Rectal smooth muscle tissue (tissue), 1 donor: Measurements from ENCODE around the gene PRRG2.
"Not testable (repeated sequence)": the region's sequence is repeated elsewhere in the genome, so short reads cannot be mapped to it uniquely, and the experiment has no call there.

Source experiments
- H3K27ac ChIP-seq: one replicate; pipeline ENCODE4 v1.7.0; 2013; ENCODE audit warnings: low read depth, low read length, inconsistent platforms
- H3K27me3 ChIP-seq: one replicate; pipeline ENCODE4 v1.7.0; 2013; ENCODE audit warnings: low read length; ENCODE audit not compliant: control insufficient read depth, insufficient read depth
- H3K36me3 ChIP-seq: one replicate; pipeline ENCODE4 v1.7.0; 2013; ENCODE audit warnings: low read length; ENCODE audit not compliant: control insufficient read depth, insufficient read depth
- H3K4me1 ChIP-seq: one replicate; pipeline ENCODE4 v1.7.0; 2013; ENCODE audit warnings: low read length; ENCODE audit not compliant: control insufficient read depth, insufficient read depth
- H3K4me3 ChIP-seq: one replicate; pipeline ENCODE4 v1.7.0; 2013; ENCODE audit warnings: low read length
- H3K9ac ChIP-seq: one replicate; pipeline ENCODE4 v1.7.0; 2013; ENCODE audit warnings: low read length

The PRRG2 gene

GRCh38 chr19:49605605-49606004 is 24.5 kb downstream of the PRRG2 start:
- Histone ChIP-seq H3K36me3 (peaks cover 30% of the 10 kb centered on the region), H3K27ac (no peak overlapping the region), H3K27me3 (no peaks in the 10 kb centered on the region), H3K9ac (no peak overlapping the region), H3K4me1 (no peaks in the 10 kb centered on the region), H3K4me3 (no peak overlapping the region)

- Histone ChIP-seq H3K27me3 (no peaks in the 10 kb centered on the region), H3K36me3 (peaks cover 16% of the 10 kb centered on the region), H3K9ac (no peak overlapping the region), H3K4me3 (no peak overlapping the region), H3K27ac (no peak overlapping the region), H3K4me1 (no peaks in the 10 kb centered on the region)
Observed at GRCh38 chr19:49609499-49610092, 28.5 kb downstream of the PRRG2 start.

GRCh38 chr19:49613374-49613773 is 32.3 kb downstream of the PRRG2 start:
- Histone ChIP-seq H3K27ac (no peak overlapping the region), H3K4me3 (no peak overlapping the region), H3K9ac (no peak overlapping the region), H3K36me3 (peaks cover 42% of the 10 kb centered on the region), H3K4me1 (no peaks in the 10 kb centered on the region), H3K27me3 (no peaks in the 10 kb centered on the region)

- Histone ChIP-seq H3K4me1 (no peaks in the 10 kb centered on the region), H3K36me3 (peaks cover 41% of the 10 kb centered on the region), H3K9ac (no peak overlapping the region), H3K4me3 (no peak overlapping the region), H3K27me3 (no peaks in the 10 kb centered on the region), H3K27ac (no peak overlapping the region)
Observed at GRCh38 chr19:49614096-49614833, 33.1 kb downstream of the PRRG2 start.

- H3K4me1 ChIP-seq: no peaks in the 10 kb centered on the region
- no peak overlapping the region for H3K27ac ChIP-seq
- no peak overlapping the region for H3K4me3 ChIP-seq
- peaks cover 41% of the 10 kb centered on the region for H3K36me3 ChIP-seq
- no peak overlapping the region for H3K9ac ChIP-seq
- H3K27me3 ChIP-seq: no peaks in the 10 kb centered on the region
Observed at GRCh38 chr19:49615861-49616260, 34.7 kb downstream of the PRRG2 start.

GRCh38 chr19:49616532-49616931 is 35.4 kb downstream of the PRRG2 start:
- H3K27ac ChIP-seq: no peak overlapping the region
- H3K27me3 ChIP-seq: no peaks in the 10 kb centered on the region
- no peak overlapping the region for H3K4me3 ChIP-seq
- H3K4me1 ChIP-seq: no peaks in the 10 kb centered on the region
- H3K36me3 ChIP-seq: peaks cover 43% of the 10 kb centered on the region
- H3K9ac ChIP-seq: no peak overlapping the region

- H3K27ac ChIP-seq: no peak overlapping the region
- H3K4me3 ChIP-seq: no peak overlapping the region
- no peaks in the 10 kb centered on the region for H3K4me1 ChIP-seq
- no peak overlapping the region for H3K9ac ChIP-seq
- H3K27me3 ChIP-seq: no peaks in the 10 kb centered on the region
- peaks cover 46% of the 10 kb centered on the region for H3K36me3 ChIP-seq
Observed at GRCh38 chr19:49616945-49617344, 35.8 kb downstream of the PRRG2 start.

- not testable (repeated sequence) for H3K27me3 ChIP-seq, H3K4me1 ChIP-seq, H3K27ac ChIP-seq, H3K9ac ChIP-seq, H3K4me3 ChIP-seq
- peaks cover 46% of the 10 kb centered on the region for H3K36me3 ChIP-seq
Observed at GRCh38 chr19:49617860-49618259, 36.7 kb downstream of the PRRG2 start.

GRCh38 chr19:49624967-49625910 is 44.1 kb downstream of the PRRG2 start:
- no peaks in the 10 kb centered on the region for H3K27me3 ChIP-seq
- peaks cover 8% of the 10 kb centered on the region for H3K36me3 ChIP-seq
- H3K27ac ChIP-seq: no peak overlapping the region
- H3K4me3 ChIP-seq: no peak overlapping the region
- no peak overlapping the region for H3K9ac ChIP-seq
- no peaks in the 10 kb centered on the region for H3K4me1 ChIP-seq

GRCh38 chr19:49626226-49626625 is 45.1 kb downstream of the PRRG2 start:
- no peaks in the 10 kb centered on the region for H3K27me3 ChIP-seq
- H3K9ac ChIP-seq: no peak overlapping the region
- H3K4me3 ChIP-seq: no peak overlapping the region
- H3K36me3 ChIP-seq: peaks cover 5% of the 10 kb centered on the region
- H3K27ac ChIP-seq: no peak overlapping the region
- peaks cover 5% of the 10 kb centered on the region for H3K4me1 ChIP-seq

- H3K4me3 ChIP-seq: no peak overlapping the region
- no peak overlapping the region for H3K9ac ChIP-seq
- H3K36me3 ChIP-seq: no peaks in the 10 kb centered on the region
- no peak overlapping the region for H3K27ac ChIP-seq
- peaks cover 5% of the 10 kb centered on the region for H3K4me1 ChIP-seq
- H3K27me3 ChIP-seq: no peaks in the 10 kb centered on the region
Observed at GRCh38 chr19:49629659-49630058, 48.5 kb downstream of the PRRG2 start.

- Histone ChIP-seq H3K9ac (no peak overlapping the region), H3K27me3 (no peaks in the 10 kb centered on the region), H3K4me3 (no peak overlapping the region), H3K36me3 (no peaks in the 10 kb centered on the region), H3K27ac (peak overlapping the region; percentile 45), H3K4me1 (peaks cover 5% of the 10 kb centered on the region)
Observed at GRCh38 chr19:49631014-49631588, 50.0 kb downstream of the PRRG2 start.
